ENCODE results near the gene ANXA9.
A peak's percentile ranks its signal among the peaks of the same experiment; 100 is the strongest.

Gene ANXA9

DNA sequence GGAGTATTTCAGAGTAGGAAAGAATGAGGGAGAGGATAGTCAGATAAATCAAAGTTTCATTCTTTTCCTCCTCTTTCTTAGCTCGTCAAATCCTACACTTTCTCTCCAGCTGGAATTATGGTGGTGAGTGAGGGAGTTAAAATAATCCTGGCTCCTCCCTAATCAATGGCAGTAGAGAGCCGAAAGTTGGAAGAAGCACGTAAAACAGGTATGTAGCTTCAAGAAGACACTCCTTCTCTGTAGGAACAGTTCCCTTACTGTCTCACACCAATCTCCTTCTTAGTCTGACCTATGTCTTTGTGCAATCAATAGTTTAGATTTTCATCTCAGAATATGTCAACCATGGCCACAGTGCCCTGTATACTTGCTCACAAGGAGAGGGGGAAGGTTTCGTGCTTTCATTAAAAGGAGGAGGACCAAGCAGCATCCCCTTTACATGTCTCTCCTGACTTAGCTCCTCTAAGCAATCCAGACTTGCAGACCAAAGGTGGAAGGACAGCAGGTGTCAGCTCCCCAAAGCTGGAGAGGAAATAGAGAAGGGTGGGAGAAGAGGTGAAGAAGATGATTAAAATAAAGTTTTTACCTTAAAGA, 23.7 kb downstream of the ANXA9 start:
- DNase-seq = no peak

DNA sequence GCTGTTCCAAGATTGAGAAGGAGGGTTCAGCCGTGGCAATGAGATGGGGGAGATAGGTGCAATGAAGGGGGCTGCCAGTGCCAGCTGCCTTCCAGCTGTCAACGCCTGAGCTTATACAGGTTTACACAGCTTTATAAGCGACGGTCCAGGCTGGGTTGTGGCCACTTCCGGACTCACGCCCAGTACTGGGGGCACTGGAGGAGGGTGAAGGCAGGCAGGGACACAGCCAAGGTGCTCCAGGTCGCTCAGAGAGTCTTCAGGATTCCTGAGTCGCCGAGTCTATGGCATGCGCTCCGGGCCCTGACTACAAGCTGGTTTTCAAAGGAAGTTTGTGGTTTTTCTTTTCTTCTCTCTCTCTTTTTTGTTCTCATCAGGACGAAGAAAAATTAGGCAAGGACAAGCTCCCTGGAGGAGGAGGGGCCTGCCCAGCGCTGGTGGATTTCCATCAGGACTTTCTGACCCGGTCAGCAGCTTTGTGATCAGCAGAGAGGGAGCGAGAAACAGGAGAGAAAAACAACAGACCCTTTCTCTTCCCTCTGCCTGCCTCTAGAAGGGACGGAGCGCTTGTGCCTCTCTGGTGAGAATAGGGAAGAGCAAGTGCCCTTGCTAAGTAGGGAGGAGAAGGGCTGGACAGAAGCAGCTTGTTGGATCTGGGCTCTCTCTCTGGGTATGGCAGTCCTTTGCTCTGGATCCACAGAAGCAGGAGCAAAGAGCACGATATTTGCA, 24.4 kb downstream of the ANXA9 start, which contains the start of gene MINDY1:
Gene MINDY1, minus strand, starts transcription at position 576 of the 726 bp plus-strand sequence. CDS start 4,285 bp downstream, outside the sequence.
- peak; percentile 74 for DNase-seq

DNA sequence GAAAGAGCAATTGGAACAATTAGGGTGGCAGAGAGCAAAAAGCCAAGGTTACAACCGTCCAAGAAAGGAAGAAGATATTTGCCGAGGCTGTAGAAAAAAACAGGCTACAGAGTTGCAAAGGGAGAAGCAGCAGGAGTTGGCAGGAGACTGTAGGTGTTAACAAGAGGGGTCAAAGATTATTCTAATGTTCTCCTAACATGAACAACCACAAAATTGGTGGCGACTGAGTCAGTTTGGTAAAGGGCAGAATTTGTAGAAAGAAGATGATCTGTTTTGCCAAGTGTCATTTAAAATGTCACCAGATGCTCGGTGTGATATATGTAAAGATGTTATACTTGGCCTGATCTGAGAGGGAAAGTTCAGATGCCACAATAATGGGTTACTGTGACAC, 25.8 kb downstream of the ANXA9 start:
- DNase-seq = no peak

DNA sequence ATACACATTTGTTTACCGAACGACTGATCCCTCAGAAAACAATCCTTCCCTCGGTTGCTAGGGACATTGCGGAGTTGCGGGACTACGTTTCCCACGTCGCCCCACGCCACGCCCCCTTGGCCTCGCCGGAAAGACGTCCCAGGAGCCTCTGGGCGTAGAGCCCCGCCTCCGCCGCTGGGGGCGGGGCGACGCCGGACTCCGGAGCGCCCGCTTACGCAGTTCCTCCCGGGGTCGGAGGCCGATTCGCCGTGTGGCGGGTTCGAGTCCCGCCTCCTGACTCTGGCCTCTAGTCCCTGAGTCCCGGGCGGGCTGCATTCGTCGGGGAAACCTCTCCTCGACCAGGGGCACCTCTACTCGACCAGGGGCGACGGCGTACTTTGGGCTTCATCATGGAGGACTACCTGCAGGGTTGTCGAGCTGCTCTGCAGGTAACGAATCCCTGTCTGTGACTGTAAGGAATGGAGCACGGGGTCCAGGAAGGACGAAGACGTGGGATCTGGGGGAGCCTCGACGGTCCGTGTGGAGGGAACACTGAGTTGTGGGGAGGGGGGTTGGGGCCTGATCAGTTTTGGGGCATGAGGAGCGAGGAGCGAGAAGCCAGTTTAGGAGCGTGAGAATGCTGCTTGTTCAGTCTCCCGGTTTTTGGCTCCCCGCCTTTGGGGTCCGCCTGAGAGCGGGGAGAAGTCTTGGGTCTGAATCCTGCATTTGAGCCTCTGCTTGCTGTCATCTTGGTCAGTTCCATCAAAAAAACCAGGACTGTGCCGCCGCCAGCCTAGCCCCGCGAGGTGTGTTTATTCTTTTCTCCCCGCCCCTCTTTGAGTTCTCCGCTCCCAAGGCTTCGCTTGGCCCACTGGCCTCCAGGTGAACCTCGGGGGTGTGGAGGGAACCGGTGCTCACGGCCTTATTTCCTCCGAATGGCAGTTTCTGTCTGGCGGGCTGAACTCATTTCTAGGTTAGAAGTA, 26.4 kb downstream of the ANXA9 start, which contains the start of gene PRUNE1:
Gene PRUNE1, plus strand, starts transcription at position 206 of the 962 bp plus-strand sequence. Its CDS starts 184 bp downstream, at position 390.
- peak; percentile 99 for DNase-seq

DNA sequence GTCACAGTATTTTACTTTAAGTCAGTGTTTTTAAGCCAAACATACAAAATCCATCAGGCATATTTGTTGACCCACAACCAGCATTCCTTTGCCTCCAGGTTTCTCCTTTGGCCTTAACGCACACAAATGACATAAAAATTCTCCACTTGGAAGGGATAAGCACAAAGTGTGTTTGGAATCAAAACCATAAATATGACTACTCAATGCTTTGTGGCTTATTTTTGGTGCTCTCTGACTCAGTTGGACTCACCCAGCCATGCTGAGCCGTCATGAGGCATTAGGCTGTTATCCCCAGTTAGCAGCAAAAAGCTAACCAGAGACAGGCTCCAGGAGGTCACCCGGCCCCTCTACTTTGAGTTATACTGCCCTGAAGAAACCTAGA, 27.1 kb downstream of the ANXA9 start:
- DNase-seq = no peak

DNA sequence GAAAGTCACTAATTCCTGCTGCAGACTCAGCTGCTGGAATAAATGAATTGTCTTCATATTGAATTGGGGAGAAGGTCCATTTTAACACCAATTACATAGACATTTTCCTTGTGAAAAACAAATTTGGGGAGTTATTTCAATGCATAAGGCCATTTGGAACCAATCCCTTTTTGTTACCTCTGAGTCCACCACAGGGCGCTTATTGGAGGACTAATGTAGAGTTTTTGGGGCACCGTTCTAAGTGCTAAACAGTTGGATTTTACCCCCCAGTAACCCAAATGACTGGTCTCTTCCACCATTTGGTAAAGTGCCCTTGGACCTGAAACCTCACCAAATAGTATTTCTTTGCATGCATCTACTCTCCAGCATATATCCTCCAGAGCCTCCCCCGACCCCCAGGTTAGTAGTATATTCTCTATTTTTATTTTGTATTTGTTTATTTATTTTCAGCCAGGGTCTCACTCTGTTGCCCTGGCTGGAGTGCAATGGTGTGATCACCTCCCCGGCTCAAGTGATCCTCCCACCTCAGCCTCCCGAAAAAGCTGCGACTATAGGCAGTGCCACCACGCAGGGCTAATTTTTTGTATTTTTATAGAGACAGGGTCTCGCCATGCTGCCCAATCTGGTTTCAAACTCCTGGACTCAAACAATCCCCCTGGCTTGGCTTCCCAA, 27.7 kb downstream of the ANXA9 start:
- no peak for DNase-seq

DNA sequence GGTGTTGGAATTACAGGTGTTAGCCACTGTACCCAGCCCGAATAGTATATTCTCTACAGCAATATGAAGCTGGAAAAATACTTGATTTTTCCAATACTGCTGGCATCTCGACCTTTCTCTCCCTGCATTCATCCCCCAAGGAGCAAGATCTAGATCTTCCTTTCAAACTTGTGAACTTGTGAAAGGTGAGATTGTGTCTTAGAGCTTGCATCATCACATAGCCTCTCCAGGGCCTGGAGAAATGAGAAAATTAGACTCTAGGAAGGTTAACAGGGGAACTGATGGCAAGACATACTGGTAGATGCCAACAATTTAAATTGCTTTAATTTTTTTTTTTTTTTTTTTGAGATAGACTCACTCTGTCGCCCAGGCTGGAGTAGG, 28.2 kb downstream of the ANXA9 start:
- DNase-seq = no peak

DNA sequence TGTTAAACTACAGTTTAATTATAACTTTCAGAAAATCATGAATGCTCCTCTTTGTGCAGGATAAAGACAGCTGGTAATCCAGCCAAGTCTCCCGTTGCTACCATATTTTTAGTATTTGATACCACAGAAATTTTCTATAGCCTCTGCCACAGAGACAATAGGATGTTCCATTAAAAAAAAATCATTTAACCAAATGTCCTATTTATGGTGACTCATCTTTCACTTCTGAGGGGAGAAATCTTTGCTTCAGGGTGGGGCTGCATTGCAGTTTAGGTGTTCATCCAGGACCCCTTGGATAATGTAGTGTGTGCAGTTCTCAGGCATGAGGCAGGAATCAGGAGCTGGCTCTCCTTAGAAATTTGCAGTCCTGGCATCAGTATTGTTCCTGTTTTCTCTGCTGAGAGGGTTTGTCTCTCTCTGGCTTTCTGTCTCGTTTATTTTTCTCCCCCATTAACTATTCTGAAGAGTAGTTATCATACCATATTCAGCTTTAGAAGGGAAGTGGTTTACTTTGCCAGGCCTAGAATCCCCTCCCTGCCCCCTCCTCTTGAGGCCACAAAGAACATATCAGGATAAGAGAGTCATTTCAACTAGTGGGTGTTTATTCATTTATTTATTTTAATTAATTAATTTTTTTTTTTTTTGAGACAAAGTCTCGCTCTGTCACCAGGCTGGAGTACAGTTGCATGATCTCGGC, 29.2 kb downstream of the ANXA9 start:
- no peak for DNase-seq

DNA sequence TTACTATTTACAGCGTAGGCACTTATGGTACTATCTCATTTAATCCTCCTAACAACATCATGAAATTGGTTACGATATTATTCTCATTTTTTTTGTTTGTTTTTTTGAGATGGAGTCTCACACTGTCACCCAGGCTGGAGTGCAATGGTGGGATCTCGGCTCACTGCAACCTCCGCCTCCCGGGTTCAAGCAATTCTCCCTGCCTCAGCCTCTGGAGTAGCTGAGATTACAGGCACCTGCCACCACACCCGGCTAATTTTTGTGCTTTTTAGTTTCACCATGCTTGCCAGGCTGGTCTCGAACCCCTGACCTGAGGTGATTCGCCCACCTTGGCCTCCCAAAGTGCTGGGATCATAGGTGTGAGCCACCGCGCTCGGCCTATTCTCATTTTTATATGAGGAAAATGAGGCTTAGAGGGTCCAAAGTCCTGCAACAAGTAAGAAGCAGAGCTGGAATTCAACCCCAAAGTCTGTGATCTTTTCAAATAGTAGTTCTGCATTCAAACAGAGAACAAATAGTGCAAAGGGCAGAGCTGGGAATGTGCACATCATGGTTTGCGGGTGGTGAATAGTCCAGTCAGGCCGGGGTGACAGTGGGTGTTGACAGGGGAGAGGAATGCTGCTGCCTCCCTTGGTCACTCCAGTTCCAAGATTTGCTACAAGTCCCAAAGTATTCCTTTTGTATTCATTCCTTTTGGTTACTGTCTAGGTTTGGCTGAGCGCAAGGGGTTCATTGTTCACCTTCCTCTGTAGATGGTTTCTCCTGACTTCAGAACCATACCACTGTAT, 30.8 kb downstream of the ANXA9 start:
- DNase-seq = no peak

DNA sequence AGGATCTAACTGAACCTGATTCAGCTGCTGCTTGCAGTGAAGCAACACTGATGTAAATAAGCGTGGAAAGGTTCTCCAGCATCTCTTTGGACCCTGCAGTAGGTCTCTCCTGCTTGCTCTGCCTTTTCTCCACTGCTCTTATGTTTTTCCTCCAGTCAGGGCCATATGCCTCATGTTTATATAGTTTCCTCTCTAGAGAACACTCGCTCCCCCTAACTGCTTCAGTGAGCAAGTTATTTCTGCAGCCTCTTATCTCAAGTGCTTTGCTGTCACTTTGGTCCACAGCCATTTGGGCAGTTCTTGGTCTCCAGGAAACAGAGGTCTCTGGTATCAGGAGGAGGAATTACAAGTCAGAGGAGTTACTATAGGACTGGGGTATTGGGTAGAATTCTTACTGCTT, 31.4 kb downstream of the ANXA9 start:
- DNase-seq = no peak

DNA sequence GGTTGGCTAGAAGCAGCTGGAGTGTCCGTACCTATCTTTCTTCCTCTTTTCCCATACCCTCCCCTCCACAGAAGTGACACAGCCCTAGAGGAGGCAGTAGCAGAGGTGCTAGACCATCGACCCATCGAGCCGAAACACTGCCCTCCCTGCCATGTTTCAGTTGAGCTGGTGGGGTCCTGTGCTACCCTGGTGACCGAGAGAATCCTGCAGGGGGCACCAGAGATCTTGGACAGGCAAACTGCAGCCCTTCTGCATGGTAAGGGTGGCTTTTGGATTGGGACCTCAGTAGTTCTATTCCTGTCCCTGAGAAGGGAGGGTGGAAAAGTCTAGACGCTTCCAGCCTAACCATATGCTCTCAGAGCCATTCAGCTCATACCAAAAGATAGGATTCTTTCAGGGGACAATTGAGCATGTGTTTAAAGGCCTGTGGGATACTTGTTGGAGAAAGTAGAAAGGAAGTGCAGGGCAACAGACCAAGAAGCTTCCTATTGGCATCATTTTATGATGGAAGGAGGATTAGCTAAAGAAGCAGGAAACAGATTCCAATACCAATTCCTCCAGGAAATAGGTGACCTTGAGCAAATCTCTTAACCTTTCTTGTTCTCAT, 42.6 kb downstream of the ANXA9 start:
- peak; percentile 92 for DNase-seq

DNA sequence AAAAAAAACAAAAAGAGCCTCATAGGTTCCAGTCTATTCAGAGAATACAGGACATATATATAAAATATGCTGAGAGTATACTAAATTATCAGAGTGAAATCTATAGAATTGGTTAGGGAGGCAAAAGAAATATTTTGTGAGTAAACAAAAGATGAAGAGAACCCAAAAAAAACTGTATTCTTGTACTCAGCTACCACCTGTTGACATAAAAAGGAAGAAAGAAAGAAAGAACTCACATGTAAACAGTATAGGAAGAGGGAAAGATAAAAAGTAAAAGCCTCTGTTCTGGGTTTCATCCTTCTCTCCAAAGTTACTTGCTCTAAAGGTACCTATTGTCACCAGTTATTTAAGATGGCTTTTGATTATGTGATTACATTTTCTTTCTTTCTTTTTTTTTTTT, 44.4 kb downstream of the ANXA9 start:
- DNase-seq = no peak

DNA sequence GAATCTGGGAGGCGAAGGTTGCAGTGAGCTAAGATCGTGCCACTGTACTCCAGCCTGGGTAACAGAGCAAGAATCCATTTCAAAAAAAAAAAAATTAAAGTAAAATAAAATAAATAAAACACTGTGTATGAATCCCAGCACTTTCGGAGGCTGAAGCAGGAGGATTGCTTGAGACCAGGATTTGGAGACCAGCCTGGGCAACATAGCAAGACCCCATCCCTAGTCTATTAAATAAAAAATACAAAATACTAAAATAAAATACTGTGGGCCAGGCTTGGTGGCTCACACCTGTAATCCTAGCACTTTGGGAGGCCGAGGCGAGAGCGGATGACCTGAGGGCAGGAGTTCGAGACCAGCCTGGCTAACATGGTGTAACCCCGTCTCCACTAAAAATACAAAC, 50.1 kb downstream of the ANXA9 start:
- DNase-seq = no peak

DNA sequence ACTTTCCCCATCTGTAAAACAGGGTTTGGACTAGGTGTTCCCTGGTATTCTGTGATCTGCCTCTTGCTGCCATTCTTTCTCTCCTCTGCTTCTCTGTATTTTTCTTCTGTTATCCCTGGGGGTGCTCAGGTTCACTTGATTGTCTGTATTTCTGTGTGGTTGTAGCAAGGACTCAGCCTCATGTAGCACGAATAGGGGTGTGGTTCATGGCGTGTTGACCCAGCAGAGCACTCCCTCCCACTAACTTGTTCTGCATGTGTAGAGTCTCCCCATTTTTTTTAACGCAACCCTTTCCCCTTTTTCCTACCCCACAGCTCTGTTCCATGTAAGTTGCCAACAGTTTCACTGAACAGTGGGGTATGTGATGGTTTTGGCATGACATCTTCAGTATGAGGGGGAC, 53.1 kb downstream of the ANXA9 start:
- no peak for DNase-seq

DNA sequence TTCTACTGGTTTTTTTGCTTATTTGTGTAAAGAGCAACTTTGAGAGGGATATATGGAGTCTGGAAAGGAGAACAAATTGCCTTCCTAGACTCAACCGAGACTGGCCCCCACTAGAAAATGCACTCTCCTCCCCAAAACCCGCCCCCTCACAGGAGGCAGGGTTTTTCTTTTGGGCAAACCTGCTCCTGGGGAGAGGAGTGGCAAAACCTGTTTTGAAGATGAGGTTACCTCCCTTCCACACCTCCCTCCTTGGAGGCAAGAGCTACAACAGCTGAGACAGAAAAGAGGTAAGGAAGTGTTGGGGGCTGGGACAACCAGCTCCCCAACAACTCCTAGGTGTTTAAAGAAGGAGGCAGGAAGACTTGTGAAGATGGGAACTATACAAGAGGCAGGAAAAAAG, 54.3 kb downstream of the ANXA9 start, which contains the start of gene BNIPL:
Gene BNIPL, plus strand, starts transcription at position 231 of the 400 bp plus-strand sequence. Its CDS starts 140 bp downstream, at position 371.
- DNase-seq = no peak

DNA sequence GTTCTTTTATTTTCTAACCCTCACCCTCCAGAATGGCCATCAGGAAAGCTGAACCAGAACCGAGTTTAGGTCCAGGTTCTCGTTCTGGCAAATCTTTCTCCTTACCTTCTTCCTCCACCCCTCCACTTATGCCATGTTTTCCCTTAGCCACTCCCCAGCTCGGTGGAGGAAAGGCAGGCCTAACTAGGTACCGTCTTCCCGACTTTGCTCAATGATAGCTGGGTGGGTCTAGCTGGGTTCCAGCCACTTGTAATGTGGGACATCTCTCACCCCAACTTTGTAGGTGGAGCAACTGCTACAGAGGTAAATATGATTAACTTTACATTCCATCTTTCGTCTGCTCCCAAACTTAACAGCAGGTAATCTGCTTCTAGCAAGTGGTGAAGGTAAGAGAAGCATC, 54.9 kb downstream of the ANXA9 start:
- DNase-seq = no peak

DNA sequence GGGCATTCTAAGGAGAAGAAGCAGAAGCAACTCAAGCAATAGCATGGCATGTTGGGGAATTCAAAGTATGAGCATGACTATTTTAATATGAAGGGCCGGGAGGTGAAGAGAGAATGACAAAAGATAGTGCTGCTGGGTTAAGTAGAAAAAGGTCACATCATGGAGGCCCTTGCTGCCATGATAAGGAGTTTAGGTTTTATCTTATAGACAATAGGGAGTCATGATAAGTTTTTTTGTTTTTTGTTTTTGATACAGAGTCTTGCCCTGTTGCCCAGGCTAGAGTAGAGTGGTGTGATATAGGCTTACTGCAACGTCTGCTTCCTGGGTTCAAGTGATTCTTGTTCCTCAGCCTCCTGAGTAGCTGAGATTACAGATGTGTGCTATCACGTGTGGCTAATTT, 57.4 kb downstream of the ANXA9 start:
- DNase-seq = no peak

DNA sequence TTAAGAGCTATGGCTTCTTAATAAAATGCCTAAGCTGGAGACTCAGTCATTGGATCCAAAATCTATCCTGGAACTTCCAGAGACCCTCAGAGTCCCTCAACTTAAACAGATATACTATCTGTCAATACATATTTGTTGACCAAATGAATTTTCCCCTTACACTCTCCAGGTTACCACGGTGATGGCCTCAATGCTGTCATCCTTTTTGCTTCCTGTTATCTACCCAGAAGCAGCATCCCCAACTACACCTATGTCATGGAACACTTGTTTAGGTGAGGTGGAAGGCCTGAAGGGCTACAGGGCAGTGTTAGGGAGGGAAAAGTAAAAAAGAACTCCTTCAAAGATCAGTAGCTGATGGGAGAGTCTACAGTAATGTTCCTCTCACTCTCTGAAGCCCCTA, 61.1 kb downstream of the ANXA9 start:
- no peak for DNase-seq
